KOPT-K1 (cell line): ENCODE results near the gene RMDN2.
"Not testable (repeated sequence)": the region's sequence is repeated elsewhere in the genome, so short reads cannot be mapped to it uniquely, and the experiment has no call there.

ENCODE experiments used
- H3K27ac ChIP-seq: fragments of 200-600 bp; sonication (generic); 2 replicates; pipeline ENCODE4 v1.5.1; 2016; ENCODE audit warnings: antibody characterized with exemption, mild to moderate bottlenecking, low read depth, low read length; ENCODE audit not compliant: poor library complexity, severe bottlenecking
- H3K36me3 ChIP-seq: fragments of 200-600 bp; sonication (generic); 2 replicates; pipeline ENCODE4 v1.5.1; 2017; ENCODE audit warnings: antibody characterized with exemption, mild to moderate bottlenecking, low read length, moderate library complexity; ENCODE audit not compliant: insufficient read depth
- H3K9me3 ChIP-seq: fragments of 200-600 bp; sonication (generic); 2 replicates; pipeline ENCODE4 v1.5.1; 2017; ENCODE audit warnings: antibody characterized with exemption, low read length, mild to moderate bottlenecking; ENCODE audit not compliant: insufficient read depth, poor library complexity, severe bottlenecking

Gene RMDN2

DNA sequence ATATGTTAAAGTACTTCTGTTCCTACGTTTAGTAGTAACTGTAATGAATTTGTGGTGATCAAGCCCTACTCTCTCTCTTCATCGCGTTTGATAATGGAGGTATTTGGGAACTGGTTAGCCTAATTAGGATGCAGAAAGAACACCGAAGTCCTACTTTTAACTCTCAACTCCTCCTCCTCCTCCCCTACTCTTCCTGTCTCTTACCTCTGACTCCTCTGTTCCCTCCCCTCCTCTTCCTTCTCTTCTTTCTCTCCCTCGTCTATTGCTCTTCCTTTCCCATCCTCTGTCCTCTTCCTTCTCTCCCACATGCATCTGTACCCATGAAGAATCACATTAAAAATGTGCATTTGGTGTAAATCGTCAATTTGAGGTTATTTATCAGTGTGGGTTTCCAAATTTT lies 57.8 kb downstream of the RMDN2 start:
- H3K36me3 ChIP-seq = no peaks in the 10 kb centered on the region
- H3K27ac ChIP-seq = no peak overlapping the region
- H3K9me3 ChIP-seq = no peaks in the 10 kb centered on the region

DNA sequence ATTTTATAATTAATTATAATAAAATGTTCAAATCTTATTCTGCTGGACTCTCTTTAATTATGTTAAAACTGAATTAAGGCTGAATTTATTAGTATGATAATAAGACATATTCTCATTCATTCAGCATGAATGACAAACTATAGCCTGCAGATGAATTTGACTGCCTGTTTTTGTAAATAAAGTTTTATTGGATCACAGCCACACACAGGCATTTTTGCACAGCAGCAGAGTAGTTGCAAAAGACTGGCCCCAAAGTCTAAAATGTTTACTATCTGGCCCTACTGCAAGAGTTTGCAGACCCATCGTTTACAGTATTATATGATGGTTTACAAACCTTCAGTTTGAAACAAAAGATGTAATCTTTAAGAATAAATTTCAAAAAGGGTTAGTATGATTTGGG lies 58.6 kb downstream of the RMDN2 start:
- H3K9me3 ChIP-seq = no peaks in the 10 kb centered on the region
- H3K27ac ChIP-seq = no peak overlapping the region
- no peaks in the 10 kb centered on the region for H3K36me3 ChIP-seq

DNA sequence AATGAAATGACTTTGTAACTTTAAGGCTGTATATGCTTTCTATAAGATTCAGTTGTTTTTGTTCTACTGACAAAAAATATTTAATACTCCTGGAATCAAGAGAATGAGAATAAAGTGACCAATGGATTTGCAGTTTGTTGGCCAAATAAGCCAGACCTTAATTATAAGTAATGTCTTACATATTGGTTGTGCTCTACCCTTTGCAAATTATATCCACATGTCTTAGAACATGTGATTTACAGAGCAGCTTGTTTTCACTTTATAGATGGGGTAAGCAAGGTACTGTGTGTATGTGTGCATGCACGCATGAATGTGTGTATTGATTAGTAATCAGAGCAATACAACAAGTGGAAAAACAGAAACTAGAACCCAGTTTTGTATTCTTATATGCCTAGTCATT lies 59.1 kb downstream of the RMDN2 start:
- no peak overlapping the region for H3K27ac ChIP-seq
- no peaks in the 10 kb centered on the region for H3K9me3 ChIP-seq
- H3K36me3 ChIP-seq = no peaks in the 10 kb centered on the region

- H3K27ac ChIP-seq = no peak overlapping the region
- no peaks in the 10 kb centered on the region for H3K36me3 ChIP-seq
Measured at GRCh38 chr2:37984589-37984988, 59.5 kb downstream of the RMDN2 start.

GRCh38 chr2:37985333-37985732 lies 60.2 kb downstream of the RMDN2 start:
- Histone ChIP-seq H3K36me3 (no peaks in the 10 kb centered on the region), H3K9me3 (no peaks in the 10 kb centered on the region), H3K27ac (no peak overlapping the region)

More at GRCh38 chr2:37984589-37984988, 59.5 kb downstream of the RMDN2 start:
- H3K9me3 ChIP-seq = no peaks in the 10 kb centered on the region

- Histone ChIP-seq H3K27ac (no peak overlapping the region), H3K36me3 (no peaks in the 10 kb centered on the region), H3K9me3 (no peaks in the 10 kb centered on the region)
Measured at GRCh38 chr2:37987098-37987775, 62.1 kb downstream of the RMDN2 start.

- H3K9me3 ChIP-seq = no peaks in the 10 kb centered on the region
- H3K27ac ChIP-seq = no peak overlapping the region
- H3K36me3 ChIP-seq = no peaks in the 10 kb centered on the region
Measured at GRCh38 chr2:37992601-37993000, 67.5 kb downstream of the RMDN2 start.

DNA sequence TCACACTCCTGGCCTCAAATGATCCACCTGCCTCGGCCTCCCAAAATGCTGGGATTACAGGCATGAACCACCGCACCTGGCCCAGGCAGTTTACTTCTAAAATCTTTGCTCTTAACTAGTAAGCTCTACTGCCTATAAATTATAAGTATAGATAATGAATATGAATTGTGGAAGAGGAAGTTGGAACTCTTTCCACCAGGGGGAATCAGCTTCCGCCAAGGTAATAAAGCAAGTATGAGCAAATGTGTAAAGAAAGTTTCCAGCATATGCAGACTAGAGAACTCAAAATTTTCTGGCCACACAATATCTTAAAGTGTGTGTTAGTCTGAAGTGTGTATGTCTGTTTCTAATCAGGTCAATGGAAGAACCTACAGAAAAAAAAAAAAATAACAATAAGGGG lies 68.1 kb downstream of the RMDN2 start:
- Histone ChIP-seq H3K27ac (no peak overlapping the region), H3K36me3 (no peaks in the 10 kb centered on the region), H3K9me3 (no peaks in the 10 kb centered on the region)

- H3K9me3 ChIP-seq = no peaks in the 10 kb centered on the region
- H3K27ac ChIP-seq = no peak overlapping the region
- no peaks in the 10 kb centered on the region for H3K36me3 ChIP-seq
Measured at GRCh38 chr2:37997629-37998028, 72.5 kb downstream of the RMDN2 start.

DNA sequence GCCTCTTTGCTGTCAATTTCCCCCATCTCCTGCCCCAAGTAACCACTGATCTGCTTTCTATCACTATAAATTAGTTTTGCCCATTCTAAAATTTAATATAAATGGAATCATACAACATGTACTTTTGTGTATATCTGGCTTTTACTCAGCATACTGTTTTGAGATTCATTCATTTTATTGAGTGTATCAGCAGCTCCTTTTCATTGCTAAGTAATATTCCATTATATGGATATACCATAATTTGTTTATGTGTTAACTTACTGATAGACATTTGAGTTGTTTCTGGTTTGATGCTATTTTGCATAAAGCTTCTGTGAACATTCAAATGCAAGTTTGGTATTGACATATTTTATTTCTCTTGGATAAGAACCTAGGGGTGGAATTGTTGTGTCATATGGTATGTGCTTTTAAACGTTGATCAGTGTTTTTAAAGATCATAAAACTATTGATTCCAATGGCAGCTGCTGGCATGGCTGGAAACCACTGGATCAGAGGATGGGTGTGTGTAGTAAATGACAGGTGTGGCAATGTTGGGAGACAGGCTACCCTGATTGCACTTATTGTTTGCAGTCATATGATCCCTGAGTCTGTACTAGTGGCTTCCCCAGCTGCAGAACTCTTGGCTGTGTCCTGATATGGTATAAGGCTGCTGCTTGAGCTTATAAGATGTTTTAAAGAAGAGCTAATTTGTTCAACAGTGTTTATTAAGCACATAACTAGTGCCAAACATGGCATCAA lies 75.6 kb downstream of the RMDN2 start:
- Histone ChIP-seq H3K36me3 (no peaks in the 10 kb centered on the region), H3K9me3 (no peaks in the 10 kb centered on the region), H3K27ac (no peak overlapping the region)

GRCh38 chr2:38010187-38010586 lies 85.1 kb downstream of the RMDN2 start:
- not testable (repeated sequence) for H3K9me3 ChIP-seq, H3K27ac ChIP-seq, H3K36me3 ChIP-seq

GRCh38 chr2:38010995-38011394 lies 85.9 kb downstream of the RMDN2 start:
- Histone ChIP-seq H3K9me3 (no peaks in the 10 kb centered on the region), H3K27ac (no peak overlapping the region), H3K36me3 (no peaks in the 10 kb centered on the region)

- H3K27ac ChIP-seq = no peak overlapping the region
Measured at GRCh38 chr2:38013158-38013752, 88.2 kb downstream of the RMDN2 start.

DNA sequence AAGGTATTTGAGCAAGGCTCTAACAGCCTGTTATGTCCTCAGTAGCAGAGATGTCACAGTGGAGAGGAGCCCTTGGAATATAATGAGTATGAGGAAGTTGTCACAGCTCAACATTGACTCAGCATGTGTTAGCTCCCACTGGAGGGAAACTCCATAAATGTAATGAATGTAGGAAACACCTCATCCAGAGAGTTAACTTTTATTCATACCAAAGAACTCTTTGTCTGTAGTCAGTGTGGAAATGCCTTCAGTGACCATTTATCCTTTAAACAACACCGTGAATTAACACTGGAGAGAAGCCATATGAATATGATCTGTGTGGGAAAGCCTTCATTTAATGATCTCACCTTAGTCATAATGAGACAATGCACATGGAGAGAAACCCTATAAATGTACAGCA lies 91.1 kb downstream of the RMDN2 start:
- Histone ChIP-seq H3K36me3 (no peaks in the 10 kb centered on the region), H3K27ac (no peak overlapping the region), H3K9me3 (no peaks in the 10 kb centered on the region)

More at GRCh38 chr2:38013158-38013752, 88.2 kb downstream of the RMDN2 start:
- H3K36me3 ChIP-seq = no peaks in the 10 kb centered on the region
- H3K9me3 ChIP-seq = no peaks in the 10 kb centered on the region

- Histone ChIP-seq H3K27ac (no peak overlapping the region), H3K36me3 (no peaks in the 10 kb centered on the region), H3K9me3 (no peaks in the 10 kb centered on the region)
Measured at GRCh38 chr2:38017836-38018235, 92.7 kb downstream of the RMDN2 start.
